ENCODE data around the gene PLA1A.

The PLA1A gene

GRCh38 chr3:119641416-119641815 is 43.7 kb downstream of the PLA1A start:
- DNase-seq = no peak

GRCh38 chr3:119642746-119643473 is 45.2 kb downstream of the PLA1A start:
- DNase-seq = no peak

GRCh38 chr3:119643528-119643927 is 45.8 kb downstream of the PLA1A start:
- DNase-seq = no peak

GRCh38 chr3:119644481-119644880 is 46.8 kb downstream of the PLA1A start:
- DNase-seq = no peak

GRCh38 chr3:119645813-119646212 is 48.1 kb downstream of the PLA1A start:
- DNase-seq = no peak

GRCh38 chr3:119647171-119647570 is 49.5 kb downstream of the PLA1A start:
- no peak for DNase-seq

GRCh38 chr3:119647843-119648575 is 50.3 kb downstream of the PLA1A start:
- DNase-seq = no peak

- DNase-seq = no peak
Measured at GRCh38 chr3:119649761-119650160, 52.1 kb downstream of the PLA1A start.

GRCh38 chr3:119652306-119653033 is 54.8 kb downstream of the PLA1A start:
- DNase-seq = no peak

GRCh38 chr3:119653876-119654275 is 56.2 kb downstream of the PLA1A start:
- no peak for DNase-seq

GRCh38 chr3:119657887-119658702 is 60.4 kb downstream of the PLA1A start:
- no peak for DNase-seq

GRCh38 chr3:119658994-119659393 is 61.3 kb downstream of the PLA1A start:
- no peak for DNase-seq

GRCh38 chr3:119659606-119660291 is 62.1 kb downstream of the PLA1A start:
- no peak for DNase-seq

- no peak for DNase-seq
Measured at GRCh38 chr3:119660474-119661440, 63.1 kb downstream of the PLA1A start, which contains the start of gene POPDC2. TSS of gene POPDC2 (minus strand) at chr3:119660589. CDS start at chr3:119660423, 166 bp downstream.

- no peak for DNase-seq
Measured at GRCh38 chr3:119662604-119663373, 65.1 kb downstream of the PLA1A start.

- DNase-seq = no peak
Measured at GRCh38 chr3:119663885-119664284, 66.2 kb downstream of the PLA1A start.

- no peak for DNase-seq
Measured at GRCh38 chr3:119664370-119664769, 66.7 kb downstream of the PLA1A start.

- DNase-seq = no peak
Measured at GRCh38 chr3:119664850-119665379, 67.2 kb downstream of the PLA1A start.

- no peak for DNase-seq
Measured at GRCh38 chr3:119665954-119666559, 68.4 kb downstream of the PLA1A start.
